KG1 (cell line): Measurements from ENCODE around the gene SEPTIN2.
"Not testable (repeated sequence)": the region's sequence is repeated elsewhere in the genome, so short reads cannot be mapped to it uniquely, and the experiment has no call there.

Experiments
- DNase-seq: peaks from one replicate; lab custom pipeline; 2025; lab: John Stamatoyannopoulos, UW

The SEPTIN2 gene

GRCh38 chr2:241385450-241385849 is 69.7 kb downstream of the SEPTIN2 start:
- DNase-seq = not testable (repeated sequence)

- DNase-seq = no peak
These were observed 70.8 kb downstream of the SEPTIN2 start for GRCh38 chr2:241386519-241386918.

GRCh38 chr2:241389697-241390096 is 74.0 kb downstream of the SEPTIN2 start:
- DNase-seq = no peak

- no peak for DNase-seq
These were observed 74.8 kb downstream of the SEPTIN2 start for GRCh38 chr2:241390301-241391206.

GRCh38 chr2:241391892-241392665 is 76.4 kb downstream of the SEPTIN2 start:
- no peak for DNase-seq

GRCh38 chr2:241392753-241393152 is 77.0 kb downstream of the SEPTIN2 start:
- not testable (repeated sequence) for DNase-seq

GRCh38 chr2:241393524-241394196 is 77.9 kb downstream of the SEPTIN2 start:
- DNase-seq = no peak

GRCh38 chr2:241396809-241397208 is 81.1 kb downstream of the SEPTIN2 start:
- DNase-seq = not testable (repeated sequence)

GRCh38 chr2:241399941-241400922 is 84.5 kb downstream of the SEPTIN2 start:
- DNase-seq = no peak
